Epithelial cell of proximal tubule (primary cell): Measurements from ENCODE around the gene MATN3. TPM values are rescaled to one million over a fixed set of nuclear protein-coding genes. Genes with fewer than 3 reads are reported as not detected.

Experiments used
- DNase-seq: peaks from one replicate; pipeline ENCODE4 v3.0.0-alpha.2; 2011; ENCODE audit warnings: low read depth
- H3K4me3 ChIP-seq: 2 replicates; pipeline ENCODE4 v1.5.1; 2011; ENCODE audit warnings: low read depth, mild to moderate bottlenecking, low read length
- total RNA-seq: library from RNA; depleted of rRNA; stranded (reverse); fragments of >200 nt; gene quantifications from 2 replicates; pipeline ENCODE4 v1.2.3, GENCODE V29; 2015
- TF ChIP-seq, protein P1 (sequence below): conservative IDR thresholded peaks from 2 replicates; pipeline ENCODE4 v1.5.1; 2012; ENCODE audit warnings: low read depth, mild to moderate bottlenecking, low read length

The MATN3 gene
- total RNA-seq, 1 donor from 2014 or later: 9.8 TPM

- DNase-seq: no peak
- no peak overlapping the region for H3K4me3 ChIP-seq
Measured at GRCh38 chr2:19971691-19972090, 40.8 kb downstream of the MATN3 start.

DNA sequence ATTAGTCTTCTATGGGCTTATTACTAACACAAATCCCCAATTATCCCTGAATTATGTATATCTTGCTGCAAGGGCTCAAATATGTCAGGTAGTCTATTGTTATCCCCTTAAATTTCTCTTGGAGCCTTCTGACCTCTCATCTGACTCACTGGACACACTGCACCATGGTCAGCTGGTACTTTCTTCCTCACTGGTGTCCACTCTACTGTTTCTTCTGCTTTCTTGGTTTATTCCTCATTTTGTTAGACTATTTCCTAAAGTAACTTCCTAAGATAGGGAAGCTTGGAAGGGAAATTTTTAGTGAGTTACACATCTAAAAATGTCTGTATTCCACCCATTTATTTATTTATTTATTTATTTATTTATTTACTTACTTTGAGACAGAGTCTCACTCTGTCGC, 49.1 kb downstream of the MATN3 start:
- TF ChIP-seq, protein P1, sequence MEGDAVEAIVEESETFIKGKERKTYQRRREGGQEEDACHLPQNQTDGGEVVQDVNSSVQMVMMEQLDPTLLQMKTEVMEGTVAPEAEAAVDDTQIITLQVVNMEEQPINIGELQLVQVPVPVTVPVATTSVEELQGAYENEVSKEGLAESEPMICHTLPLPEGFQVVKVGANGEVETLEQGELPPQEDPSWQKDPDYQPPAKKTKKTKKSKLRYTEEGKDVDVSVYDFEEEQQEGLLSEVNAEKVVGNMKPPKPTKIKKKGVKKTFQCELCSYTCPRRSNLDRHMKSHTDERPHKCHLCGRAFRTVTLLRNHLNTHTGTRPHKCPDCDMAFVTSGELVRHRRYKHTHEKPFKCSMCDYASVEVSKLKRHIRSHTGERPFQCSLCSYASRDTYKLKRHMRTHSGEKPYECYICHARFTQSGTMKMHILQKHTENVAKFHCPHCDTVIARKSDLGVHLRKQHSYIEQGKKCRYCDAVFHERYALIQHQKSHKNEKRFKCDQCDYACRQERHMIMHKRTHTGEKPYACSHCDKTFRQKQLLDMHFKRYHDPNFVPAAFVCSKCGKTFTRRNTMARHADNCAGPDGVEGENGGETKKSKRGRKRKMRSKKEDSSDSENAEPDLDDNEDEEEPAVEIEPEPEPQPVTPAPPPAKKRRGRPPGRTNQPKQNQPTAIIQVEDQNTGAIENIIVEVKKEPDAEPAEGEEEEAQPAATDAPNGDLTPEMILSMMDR: no peak
- DNase-seq: no peak
- no peak overlapping the region for H3K4me3 ChIP-seq

More at GRCh38 chr2:19971691-19972090, 40.8 kb downstream of the MATN3 start:
- TF ChIP-seq, protein P1: no peak

DNA sequence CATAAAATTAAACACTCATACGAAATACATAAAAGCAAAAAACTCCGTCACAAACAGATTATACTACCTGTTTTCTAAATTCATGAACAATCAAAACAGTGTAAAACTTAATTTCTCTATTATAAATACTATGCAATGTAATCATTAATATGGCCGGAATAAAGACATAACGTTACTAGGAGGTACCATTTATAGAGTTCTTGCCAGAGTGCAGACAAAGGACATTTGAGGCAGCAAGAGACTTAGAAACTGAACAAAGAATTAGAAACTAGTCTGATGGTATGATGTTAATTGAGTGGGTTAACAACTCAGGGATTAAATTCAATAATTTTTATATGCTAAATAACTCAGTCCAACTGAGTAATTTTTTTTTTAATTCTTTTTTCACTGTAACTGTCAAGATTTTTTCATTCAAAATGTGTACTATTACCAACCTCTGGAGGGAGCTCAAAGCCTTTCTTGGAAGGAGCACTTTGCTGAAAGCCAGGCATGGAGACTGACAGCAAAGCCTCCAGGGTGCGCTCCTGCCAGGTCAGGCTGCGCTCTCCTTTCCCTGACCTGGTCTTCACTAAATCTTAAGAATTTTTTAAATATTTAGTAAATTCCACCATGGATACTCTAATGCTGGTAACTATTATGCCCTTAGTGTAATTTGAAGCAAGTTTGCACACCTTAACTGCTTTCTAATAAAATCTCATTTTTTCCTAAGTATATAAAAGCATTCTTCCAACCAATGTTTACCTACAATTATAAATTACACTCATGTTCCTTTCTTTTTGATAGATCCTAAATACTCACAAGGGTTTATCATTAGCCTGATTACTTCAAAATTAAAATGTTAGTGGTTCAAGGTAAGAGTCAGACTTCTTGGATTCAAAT, 56.7 kb downstream of the MATN3 start:
- TF ChIP-seq, protein P1: peak; percentile 94
- no peak overlapping the region for H3K4me3 ChIP-seq
- DNase-seq: peak; percentile 15

DNA sequence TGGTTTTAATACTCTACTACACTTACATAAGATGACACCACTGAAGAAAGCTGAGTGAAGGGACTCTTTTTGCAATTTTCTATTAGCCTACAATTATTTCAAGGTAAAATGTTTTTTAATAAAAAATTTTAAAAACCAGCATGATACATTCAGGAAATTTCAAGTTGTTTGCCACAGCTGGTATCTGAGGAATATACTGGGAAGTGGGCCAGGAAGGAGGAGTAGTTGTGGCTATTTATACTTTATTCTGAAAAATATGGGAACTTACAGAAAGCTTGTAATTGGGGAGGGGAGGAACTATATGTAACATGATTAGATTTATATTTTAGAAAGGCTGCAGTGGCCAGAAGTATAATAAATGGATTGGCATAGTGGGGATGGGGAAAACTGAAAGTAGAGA, 63.4 kb downstream of the MATN3 start:
- DNase-seq: no peak
- no peak overlapping the region for H3K4me3 ChIP-seq
- TF ChIP-seq, protein P1: no peak

GRCh38 chr2:19947184-19947940, 65.1 kb downstream of the MATN3 start:
- H3K4me3 ChIP-seq: no peak overlapping the region
- no peak for DNase-seq
- TF ChIP-seq, protein P1: no peak

DNA sequence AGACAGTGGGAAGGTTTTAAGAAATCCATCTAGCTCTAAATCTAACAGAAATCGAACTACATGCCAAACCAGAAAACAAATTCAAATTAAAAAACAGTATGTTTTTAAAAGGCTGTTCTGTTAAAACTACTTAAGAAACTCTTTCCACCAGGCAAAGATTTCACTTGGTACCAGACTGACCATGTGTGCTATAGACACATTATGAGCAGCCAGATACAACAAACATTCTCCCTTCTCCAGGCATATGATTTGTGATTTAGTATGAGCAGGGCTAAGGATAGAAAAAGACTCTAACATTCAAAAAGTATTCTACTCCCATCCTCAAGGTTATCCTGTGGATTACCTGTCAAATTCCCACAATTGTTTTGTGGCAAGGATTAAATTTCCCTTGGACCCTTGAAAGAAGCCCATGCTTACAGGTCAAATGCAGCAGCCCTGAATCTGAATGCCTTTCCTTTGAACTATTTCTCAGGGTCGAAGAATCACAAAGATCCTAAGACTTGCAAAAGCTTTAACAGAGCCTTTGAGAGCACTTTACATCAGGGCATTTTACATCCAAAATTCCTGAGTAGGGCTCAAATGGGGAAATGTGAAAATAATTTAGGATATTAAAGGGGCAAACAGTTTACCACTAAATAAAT, 68.1 kb downstream of the MATN3 start:
- H3K4me3 ChIP-seq: no peak overlapping the region
- TF ChIP-seq, protein P1: no peak
- DNase-seq: no peak
